GM19372 (cell line): Measurements from ENCODE around the gene HOXB6.

Experiments used
- ATAC-seq: cut with Tn5 transposase; IDR thresholded peaks from one replicate; pipeline ENCODE4 v1.9.1; 2021; ENCODE audit warnings: mild to moderate bottlenecking, low read depth, moderate library complexity; ENCODE audit not compliant: unreplicated experiment

Gene HOXB6

DNA sequence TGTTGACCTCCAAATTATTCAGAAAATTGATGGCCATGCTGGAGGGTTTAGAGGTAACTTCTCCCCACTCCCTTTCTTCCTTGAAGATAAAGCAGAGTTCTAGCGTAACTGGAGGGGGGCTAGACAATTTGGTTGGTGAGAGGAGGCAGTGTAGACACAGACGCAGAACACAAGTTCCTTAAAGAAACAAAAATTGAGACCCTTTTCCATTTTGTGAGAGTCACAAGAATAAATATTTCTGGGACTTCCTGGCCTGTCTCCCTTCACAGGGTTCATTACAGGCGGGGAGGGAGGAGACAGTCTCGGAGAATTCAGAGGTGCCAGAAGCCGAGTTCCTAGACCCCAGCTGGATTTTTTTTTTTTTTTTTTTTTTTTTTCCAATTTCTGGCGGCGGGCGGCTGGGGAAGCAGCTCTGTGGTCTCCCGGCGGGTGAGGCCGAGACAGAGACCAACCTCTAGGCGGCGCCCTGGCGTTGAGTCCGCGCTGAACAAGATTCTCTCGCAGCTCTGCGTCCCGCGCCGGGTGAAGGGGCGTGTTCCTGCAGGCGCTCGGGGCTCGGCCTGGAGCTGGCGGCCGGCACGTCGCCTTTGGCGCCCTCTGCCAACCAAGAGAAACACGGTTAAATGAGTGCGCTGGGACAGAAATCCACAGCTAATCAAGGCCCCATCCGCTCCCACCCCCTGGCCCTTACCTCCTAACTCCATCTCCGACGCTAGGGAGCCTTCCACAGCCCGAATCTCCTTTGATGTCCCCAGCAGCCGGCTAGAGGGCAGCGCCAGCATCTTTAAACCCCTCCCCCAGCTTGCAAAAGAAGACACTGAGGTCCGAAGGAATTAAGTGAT lies 31.6 kb upstream of the HOXB6 start:
- ATAC-seq, result no peak

DNA sequence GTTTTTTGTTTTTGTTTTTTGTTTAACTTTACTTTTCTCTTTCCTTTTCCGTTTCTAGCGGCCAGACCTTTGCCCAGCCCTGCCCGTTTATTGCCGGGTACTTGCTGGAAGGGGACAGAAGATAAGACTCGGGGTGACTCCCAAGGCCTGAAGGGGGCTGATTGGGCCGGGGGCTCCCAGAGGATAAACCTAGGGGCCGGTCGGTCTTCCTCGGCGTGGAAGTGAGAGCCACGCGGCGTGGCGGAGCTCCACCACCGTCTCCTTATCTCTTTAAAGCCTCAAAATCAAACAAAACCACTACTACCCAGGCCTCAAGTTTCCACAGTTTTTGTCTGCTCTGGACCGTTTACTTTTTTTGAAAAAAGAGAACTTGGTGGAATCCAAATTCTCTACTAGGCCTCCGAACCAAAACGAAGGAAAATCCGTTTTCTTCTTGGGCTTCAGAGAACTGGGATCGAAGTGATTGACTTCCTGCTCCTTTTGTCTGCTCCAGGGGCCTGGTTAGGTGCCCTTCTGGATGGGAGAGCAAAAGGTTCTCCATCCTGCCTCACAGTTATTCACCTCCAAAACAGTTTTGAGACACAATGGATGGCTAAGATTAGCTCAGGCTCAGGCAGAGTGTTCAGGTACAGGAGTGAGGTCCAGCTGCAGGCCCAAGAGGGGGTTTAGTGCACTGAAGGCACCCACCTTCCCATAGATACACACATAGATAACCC lies 29.9 kb upstream of the HOXB6 start:
- no peak for ATAC-seq

DNA sequence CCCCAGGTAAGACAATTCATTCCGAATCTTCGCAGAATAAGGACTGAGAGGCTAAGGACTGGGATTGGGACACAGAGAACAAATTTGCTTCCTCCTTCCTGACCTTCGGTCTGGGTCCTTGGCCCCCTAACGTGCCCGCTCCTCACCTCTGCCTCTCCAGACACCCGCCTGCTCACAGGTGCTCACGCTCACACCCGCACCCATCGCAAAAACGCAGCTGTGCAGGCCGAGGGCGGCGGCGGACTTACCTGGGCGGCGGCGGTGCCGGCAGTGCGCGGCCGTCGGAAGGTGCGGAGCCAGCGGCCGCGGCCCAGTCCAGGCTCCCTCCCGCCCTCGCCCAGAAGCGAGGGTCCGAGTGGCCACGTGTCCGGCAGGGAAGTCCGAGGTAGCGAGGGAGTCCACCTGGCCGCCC lies 28.5 kb upstream of the HOXB6 start:
- ATAC-seq, result no peak

DNA sequence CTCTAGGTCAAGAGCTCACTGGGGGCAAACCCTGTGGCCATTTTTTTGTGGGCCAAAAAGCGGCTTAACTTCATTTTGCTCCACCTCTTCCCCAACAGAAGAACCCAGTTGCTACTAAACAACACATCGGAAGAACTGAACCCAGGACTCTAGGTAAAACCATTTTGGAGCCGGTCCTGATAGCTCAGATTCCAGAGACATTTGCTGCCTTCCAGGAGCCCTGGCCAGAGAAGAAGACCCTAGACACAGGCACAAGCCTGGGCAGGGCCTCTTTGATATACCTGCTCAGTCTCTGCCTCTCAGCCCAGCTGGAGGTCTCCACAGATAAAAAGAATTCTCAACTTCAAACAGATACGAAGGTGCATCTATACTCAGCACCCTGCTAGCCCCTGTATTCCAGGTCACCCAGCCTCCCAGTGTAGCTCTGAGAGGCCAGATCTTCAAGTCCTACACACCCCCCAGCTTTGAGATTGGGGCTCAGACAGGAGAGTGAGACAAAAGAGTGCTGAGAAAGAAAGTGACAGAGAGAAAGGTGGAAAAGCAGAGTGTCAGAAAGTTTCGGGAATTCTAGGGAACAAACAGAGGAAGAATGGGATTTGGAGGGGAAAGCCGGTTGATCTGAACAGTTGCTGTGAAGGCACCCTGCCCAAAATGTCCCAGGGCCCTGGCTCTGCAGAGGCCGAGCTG lies 27.9 kb upstream of the HOXB6 start:
- ATAC-seq, result no peak

DNA sequence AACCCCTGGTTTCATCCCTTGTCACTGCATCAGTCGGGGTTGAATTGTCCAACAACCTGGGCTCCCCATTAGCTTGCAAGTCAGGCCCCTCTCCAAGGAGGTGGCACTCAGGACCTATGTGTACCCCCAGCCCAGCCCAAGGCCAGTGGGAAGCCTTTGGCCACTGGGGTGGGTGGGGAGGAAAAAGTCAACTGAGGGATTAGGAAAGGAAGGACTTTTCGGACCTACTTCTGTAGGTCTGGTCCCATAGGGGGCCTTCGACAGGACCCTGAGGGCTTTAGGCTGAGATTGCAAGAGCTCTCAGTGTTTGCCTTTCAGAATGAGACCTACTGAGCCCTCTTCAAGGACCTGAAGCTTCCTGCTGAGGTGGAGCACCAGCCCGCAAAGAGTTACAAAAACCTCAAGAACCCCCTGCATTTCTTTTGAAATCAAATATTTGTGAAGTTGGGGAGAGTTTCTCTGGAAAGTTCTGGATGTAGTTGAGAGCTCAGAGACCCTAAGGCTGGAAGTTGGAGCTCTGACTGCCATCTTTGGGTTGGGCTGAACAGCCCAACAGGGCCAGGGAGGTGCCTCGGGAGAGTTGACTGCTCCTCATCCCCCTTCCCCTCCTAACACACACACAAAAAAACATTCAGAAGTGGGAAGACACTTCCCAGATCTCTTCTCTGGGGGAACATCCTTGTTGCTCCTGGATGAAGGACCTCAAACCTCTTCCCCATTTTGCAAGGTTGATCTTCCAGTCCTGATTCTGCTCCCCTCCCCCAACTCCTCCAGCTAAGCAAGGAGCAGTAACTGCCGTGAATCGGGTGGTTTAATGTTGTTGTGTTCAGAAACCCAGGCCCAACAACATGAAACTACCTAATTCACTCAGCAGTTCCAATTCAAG lies 27.1 kb upstream of the HOXB6 start:
- ATAC-seq, result no peak

DNA sequence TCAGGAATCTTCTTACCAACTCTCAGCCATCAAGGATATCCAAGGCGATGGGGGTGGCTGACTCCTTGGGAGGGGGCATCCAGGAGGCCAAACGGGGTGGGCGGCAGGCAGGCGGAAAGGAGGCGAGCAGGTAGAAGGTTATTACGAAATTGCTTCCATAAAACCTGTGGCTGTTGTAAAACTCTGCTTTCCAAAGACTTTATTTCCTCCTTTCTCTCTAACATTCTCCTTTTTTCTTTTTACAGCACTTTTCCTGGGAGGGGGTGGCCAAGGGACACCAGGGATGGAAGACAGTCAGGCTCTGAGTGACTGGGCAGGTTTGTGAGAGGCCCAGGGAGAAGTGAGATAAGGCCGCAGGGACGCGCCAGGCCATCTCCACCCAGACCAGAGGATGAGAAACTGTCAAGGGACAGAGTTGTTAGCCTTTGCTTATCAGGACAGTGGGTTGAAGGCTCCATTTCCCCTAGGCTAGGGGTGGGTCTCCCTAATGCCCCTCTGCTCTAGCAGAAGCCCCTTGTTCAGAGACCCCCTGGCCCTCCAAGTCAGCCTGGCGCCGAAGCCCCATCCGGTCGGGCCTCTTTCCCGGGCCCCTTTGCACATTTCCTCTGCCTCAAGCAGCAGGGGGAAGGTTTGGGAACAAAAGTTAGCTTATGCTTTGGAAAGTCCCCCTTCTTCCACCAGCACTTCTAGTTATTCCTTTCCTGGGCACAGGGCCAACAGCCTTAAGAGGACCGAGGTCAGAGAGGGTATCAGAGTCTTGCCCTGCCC lies 26.3 kb upstream of the HOXB6 start:
- ATAC-seq, result no peak

DNA sequence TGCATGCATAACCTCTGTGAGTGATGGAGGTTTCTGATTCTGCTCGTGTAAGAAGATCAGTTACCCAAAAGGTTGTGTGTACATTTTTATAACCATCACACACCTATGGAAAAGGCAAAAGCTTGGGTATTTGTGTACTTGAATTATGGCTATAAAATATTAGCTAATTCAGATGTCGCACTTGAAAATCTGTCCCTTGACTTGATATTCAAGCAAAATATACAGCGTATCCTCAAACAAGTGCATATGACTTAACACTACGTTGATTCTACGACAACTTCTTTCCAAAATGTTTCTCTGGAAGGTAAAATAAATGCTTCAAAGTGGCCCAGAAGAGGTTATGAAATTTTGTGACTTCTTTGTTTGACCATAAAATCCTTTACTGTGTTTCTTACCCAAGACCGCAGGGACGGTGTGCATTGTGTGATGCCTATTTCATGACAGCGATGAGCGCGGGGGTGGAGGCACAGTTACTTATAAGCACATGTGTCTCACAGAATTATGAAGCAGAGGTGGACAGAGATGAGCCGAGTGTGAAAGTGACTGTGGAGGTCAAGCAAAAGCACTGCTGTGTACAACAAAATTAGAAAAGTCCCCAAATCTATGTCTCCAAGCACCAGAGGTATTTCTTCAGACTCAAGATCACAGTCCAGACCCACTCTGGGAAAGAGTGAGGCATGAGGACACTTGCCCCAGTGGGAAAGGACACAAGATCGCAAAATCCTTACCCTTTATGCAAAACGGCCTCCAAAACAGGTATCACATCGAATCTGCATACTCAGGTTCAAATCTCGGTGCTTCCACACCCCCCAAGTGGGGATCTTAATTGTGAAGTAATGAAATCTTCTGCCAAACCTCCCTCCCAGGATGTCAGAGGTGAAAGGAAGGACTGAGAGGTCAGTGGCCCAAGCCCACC lies 25.5 kb upstream of the HOXB6 start:
- no peak for ATAC-seq

DNA sequence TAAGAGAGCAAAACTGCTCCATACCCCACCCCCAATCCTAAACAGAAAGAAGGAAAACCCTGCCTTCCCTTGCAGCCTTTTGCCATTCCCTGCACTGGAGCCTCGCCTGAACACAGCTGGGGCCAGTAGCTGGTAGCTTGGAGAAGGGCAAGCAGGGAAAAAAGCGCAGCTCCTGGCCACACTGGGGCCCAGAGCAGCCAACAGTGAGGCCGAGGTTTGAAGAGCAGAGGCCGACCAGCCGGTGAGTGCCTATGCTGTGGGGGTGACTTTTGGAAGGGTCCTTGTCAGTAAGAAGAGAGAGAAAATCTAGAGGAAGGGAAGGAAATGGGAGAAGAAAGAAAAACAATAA lies 24.6 kb upstream of the HOXB6 start:
- ATAC-seq, result no peak

DNA sequence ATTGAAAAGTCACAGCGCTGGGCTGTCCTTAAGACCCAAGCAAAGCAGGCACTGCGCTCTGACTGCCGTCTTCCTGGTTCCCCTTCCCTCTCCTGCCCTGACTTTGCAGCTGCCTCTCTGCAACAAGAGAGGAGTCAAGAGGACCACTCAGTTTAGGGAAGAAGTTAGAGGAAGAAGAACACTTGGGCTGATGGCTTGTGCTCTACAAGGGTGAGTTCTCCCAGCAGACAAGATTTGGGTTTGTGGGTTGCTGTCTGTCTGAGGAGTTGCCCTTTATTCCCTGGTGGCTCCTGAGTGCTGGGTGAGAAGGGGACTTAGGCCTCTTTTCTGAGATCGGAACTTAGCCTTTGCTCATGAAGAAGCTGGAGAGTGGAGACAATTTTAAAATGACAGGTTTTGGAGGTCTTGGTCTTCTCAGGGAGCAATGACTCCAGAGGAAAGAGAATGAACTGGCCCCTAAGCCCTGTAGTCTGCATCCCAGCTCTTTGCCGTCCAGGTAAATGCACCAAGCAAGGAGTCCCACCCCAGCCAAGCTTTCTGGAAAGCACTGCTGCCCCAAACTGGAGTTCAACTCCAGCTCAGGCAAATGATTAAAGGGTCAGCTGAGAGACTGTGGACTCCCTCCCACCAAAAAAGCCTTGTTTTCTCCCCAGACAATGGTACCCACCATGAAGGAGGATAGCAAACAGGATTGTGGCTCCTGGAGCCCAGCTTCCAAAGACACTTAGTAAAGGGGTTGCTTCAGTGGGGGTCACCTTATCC lies 24.0 kb upstream of the HOXB6 start:
- ATAC-seq, result no peak

DNA sequence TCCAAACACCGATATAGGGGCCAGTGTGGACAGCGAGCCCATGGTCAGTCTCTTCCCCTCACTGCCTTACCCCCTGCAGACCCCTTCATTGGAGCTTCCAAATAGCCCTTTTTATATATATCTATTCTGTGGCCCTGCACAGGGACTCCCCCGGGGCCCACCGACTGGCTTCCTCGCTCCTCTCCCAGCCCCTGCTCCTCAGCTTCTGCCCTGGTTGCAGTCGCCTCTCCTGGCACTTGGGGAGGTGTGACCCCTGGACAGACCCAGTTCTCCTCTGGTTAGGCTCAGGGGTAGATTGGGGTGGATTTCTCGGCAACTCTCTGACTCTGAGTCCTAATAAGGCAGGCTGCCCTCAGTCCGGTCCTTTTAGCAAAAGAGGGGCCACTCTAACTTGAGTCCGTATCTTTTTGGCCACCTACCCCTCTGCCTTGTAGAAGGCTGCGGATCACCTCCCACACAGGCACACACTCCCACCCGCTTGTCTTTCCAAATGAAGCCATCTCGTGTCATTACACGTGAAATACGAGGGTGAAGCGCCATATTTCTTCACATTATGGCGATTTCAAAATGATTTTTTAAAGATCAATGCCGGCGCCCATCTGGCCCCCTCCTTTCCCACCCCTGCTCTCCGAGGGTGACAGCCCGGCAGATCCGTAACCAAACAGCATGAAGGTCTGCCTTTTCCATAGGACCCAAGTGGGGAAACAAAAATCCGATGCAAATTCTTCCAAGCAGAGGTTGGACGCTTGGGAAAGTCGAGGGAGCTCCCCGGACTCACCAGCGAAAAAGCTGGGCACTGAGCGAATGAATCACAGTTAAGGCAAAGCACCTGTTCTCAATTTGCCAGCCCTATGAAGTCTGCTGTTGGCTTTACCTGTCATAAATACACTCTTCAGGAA lies 23.1 kb upstream of the HOXB6 start:
- no peak for ATAC-seq

DNA sequence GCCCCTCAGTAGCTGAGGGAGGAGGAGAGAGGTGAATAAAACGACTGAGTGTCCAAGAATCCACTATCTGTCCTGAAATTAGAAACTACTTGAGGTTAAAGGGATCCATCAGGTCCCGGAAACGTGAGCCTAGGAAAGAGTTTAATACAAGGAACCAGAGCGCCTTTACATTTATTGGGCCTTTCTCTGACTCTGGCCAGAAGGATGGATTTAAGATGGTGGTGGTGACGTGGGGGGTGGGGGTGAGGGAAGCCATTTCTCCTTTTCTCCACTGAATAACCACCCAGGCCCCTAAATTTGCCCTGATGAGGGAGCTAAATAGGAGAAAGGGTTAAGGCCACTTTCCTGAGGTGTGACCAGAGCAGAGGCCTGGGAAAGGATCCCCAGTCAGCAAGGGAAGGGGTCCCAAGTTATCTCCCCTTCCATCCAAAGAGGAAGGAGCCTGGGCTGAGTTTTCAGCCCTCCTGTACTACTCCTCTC lies 22.4 kb upstream of the HOXB6 start:
- no peak for ATAC-seq

DNA sequence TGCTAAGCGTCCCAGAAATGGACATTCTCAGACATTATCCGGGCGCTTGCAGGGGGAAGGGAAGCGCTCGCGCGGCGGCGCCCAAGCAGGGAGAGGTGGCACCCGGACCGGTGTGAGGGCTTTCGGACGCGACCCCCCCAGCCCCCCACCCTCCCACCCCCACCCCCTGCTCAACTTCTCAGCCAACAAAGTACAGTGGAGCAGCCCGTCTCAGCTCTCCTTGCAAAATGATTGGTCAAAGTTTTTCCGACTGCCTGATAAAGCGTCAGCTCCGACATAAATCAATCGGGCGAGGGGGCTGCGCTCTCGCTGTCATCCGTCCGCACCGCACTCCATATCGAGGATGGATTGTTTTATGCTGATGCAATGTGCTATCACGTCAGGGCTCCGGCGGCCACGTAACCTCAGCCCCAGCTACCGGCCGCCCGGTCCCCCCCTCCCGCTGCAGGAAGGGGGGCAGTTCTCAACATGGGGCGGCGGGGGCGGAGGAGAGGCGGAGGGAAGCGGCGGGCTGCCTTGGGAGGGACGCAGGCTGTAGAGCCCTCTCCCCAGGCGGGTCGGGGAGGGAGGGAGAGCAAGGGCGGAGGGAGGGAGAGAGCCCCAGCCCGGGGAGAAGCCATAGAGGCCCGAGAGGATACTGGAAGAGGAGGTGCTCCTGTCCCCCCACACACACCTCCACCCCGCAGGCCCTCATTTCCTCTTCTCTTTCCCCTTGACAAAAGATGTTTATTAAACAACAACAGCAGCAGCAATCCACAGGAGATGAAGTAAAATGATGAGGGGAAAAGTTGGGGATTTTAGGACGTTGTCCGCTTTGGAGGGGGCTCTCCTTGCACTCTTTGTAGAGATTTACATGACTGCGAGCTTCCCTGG lies 21.7 kb upstream of the HOXB6 start, which contains the start of gene HOXB9:
HOXB9 (minus strand) TSS at position 114 of the 873 bp plus-strand sequence; CDS start at position 25, 89 bp downstream.
- no peak for ATAC-seq

DNA sequence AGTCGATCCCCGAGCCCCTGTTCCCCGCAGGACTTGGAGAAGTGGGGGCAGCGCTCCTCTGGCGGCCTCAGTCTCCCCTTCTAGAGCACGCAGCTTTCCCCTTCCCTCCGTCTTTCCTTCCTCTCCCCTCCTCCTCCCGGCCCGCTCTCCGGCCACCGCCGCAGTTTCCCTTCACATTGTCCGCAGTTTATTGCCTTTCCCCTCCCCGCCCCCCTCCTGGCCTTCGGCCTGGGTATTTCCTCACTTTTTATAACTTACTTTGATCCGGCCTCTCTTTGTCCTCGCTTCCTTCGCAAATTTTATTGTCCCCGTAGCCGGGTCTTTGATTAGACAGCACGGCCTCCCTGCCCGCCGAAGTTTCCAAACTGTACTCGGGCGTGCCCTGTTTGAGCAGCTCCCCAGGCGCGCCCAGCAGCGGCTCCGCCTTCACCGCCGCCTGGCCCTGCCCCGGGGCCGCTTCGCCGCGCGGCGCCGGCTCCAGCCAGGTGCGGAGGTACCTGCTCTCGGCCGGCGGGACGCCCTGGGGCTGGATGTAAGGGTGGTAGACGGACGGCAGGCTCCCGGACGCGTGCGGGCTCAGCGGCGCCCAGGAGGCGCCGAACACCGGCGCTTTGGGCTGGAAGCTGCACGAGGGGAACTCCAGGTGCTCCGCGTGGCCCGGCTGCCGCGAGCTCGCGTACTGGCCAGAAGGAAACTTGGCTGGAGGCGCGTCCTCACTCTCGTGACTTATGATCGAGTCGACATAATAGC lies 20.9 kb upstream of the HOXB6 start:
- ATAC-seq, result no peak

DNA sequence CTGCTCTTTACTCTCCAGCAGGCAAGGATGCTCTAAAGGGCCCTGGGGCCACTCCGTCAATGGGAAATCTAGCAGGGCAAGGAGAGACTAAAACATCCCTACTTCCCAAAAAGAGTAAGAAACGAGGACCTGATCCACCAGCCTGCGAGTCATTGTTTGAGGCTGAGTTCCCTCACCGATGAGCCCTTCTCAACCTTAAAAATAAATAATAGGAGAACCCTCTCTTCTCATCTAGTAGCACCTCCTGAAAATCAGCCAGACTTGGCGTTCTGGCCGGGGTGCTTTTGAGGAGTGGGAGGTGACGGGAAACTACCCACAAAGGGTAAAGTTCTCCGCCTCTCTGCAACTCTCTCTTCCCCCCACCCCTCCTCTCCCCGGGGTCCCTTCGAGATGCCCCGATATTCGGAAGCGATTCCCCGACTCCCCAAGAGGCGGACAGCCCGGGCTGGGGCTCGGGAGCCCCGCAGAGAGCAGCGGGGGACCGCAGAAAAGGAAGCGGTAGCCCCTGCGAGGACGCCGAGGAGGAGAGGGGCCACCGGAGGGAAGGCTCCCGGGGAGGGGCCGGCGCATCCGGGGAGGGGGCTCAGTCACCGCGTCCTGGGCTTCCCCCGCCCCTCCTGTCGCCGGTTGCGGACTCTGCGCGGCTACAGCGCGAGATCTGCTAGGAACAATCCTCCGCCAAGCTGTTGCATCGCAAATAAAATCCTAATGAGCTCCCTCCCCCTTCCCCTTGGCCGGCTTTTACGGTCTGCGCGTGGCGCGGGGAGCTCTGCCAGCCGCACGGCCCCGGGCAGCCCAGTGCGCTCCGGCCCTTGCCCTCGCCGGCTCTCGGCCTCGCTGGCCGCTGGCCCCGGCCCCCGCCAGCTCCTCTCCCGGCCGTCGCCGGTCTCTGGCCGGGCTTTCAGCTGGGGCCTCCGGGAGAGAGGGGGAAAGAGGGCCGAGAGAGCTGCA lies 20.0 kb upstream of the HOXB6 start:
- no peak for ATAC-seq
